Naive thymus-derived CD4-positive, alpha-beta T cell (primary cell): ENCODE results near the gene MTA2. TPM values are rescaled to one million over a fixed set of nuclear protein-coding genes. Genes with fewer than 3 reads are reported as not detected.
A peak's percentile ranks its signal among the peaks of the same experiment; 100 is the strongest.

Experiments
- ATAC-seq: fragments of 150-1000 bp; cut with Tn5 transposase; 2 replicates; pipeline ENCODE4 v1.10.0; 2021; ENCODE audit warnings: mild to moderate bottlenecking, moderate library complexity
- CTCF ChIA-PET: fragments of 350-600 bp; sonication (Branson Sonifier 250); formaldehyde crosslinking; loops from one replicate; lab custom pipeline; 2021; ENCODE audit warnings: antibody characterized with exemption; lab: Charles Lee
- POLR2A ChIA-PET: fragments of 350-600 bp; sonication (Branson Sonifier 250); formaldehyde crosslinking; loops from one replicate; lab custom pipeline; 2021; ENCODE audit warnings: antibody characterized with exemption, inconsistent platforms; lab: Charles Lee
- DNase-seq, 9 donors: peaks; one replicate each; pipeline versions ENCODE4 v3.0.0 to v3.0.0-alpha.2; 2020 to 2022; ENCODE audit warnings: mixed read lengths in 1 of 9
- H3K27ac ChIP-seq: one replicate; pipeline ENCODE4 v1.7.0; 2013; ENCODE audit warnings: mild to moderate bottlenecking, low read depth, low read length, moderate library complexity
- H3K27me3 ChIP-seq, 2 donors: one replicate each; pipeline ENCODE4 v1.7.0; 2013; ENCODE audit warnings: low read length in 2 of 2, mild to moderate bottlenecking in 2 of 2, moderate library complexity in 2 of 2; ENCODE audit not compliant: control insufficient read depth in 2 of 2, insufficient read depth in 2 of 2
- H3K36me3 ChIP-seq, 3 experiments: 1 replicate in 2 of 3; 2 replicates in 1 of 3; pipeline ENCODE4 v1.7.0; 2013; ENCODE audit warnings: low read length in 3 of 3, mild to moderate bottlenecking in 3 of 3, moderate library complexity in 1 of 3; ENCODE audit not compliant: insufficient read depth in 3 of 3, control insufficient read depth in 2 of 3
- H3K4me1 ChIP-seq, 2 donors: one replicate each; pipeline ENCODE4 v1.7.0; 2013; ENCODE audit warnings: low read length in 2 of 2, mild to moderate bottlenecking in 2 of 2, moderate library complexity in 1 of 2; ENCODE audit not compliant: control insufficient read depth in 2 of 2, insufficient read depth in 2 of 2
- H3K4me3 ChIP-seq: 2 replicates; pipeline ENCODE4 v1.7.0; 2013; ENCODE audit warnings: mild to moderate bottlenecking, low read length
- H3K9me3 ChIP-seq, 3 experiments: 1 replicate in 2 of 3; 2 replicates in 1 of 3; pipeline ENCODE4 v1.7.0; 2013; ENCODE audit warnings: low read length in 3 of 3; ENCODE audit not compliant: control insufficient read depth in 2 of 3
- H3K27ac Mint-ChIP-seq, 9 donors: one replicate each; pipeline ENCODE4 v1.8.0; 2020 to 2022; ENCODE audit warnings: mixed read lengths in 9 of 9, mild to moderate bottlenecking in 8 of 9, moderate library complexity in 5 of 9, inconsistent platforms in 2 of 9
- H3K27me3 Mint-ChIP-seq, 5 donors: one replicate each; pipeline ENCODE4 v1.8.0; 2021 to 2022; ENCODE audit warnings: mixed read lengths in 5 of 5, mild to moderate bottlenecking in 1 of 5
- H3K36me3 Mint-ChIP-seq, 5 donors: one replicate each; pipeline ENCODE4 v1.8.0; 2020 to 2022; ENCODE audit warnings: mixed read lengths in 5 of 5, mild to moderate bottlenecking in 3 of 5, inconsistent platforms in 1 of 5
- H3K4me1 Mint-ChIP-seq, 7 donors: one replicate each; pipeline ENCODE4 v1.8.0; 2020 to 2022; ENCODE audit warnings: mixed read lengths in 7 of 7, mild to moderate bottlenecking in 3 of 7, inconsistent platforms in 1 of 7
- H3K4me3 Mint-ChIP-seq, 10 donors: one replicate each; pipeline ENCODE4 v1.8.0; 2020 to 2022; ENCODE audit warnings: mild to moderate bottlenecking in 10 of 10, mixed read lengths in 10 of 10, moderate library complexity in 6 of 10, inconsistent platforms in 2 of 10
- H3K9me3 Mint-ChIP-seq, 11 donors: one replicate each; pipeline ENCODE4 v1.8.0; 2020 to 2022; ENCODE audit warnings: mixed read lengths in 11 of 11, mild to moderate bottlenecking in 4 of 11, inconsistent platforms in 1 of 11, moderate library complexity in 1 of 11
- intact Hi-C, 2 donors: fragments of 100-400 bp; cut with micrococcal nuclease; formaldehyde crosslinking; loops; one replicate each; pipeline ENCODE4 v1.15.1; 2023
- polyA plus RNA-seq, 2 donors: library from polyadenylated mRNA; unstranded; fragments of 300-500 nt; fragmentation: Illumina TruSeq; gene quantifications; one replicate each; pipeline ENCODE4 v1.2.3, GENCODE V29; 2021
- total RNA-seq, 6 experiments: library from RNA in 5 of 6; stranded (reverse) in 5 of 6; gene quantifications; 1 replicate in 5 of 6; 2 replicates in 1 of 6; pipeline ENCODE4 v1.2.3 and lab custom pipeline; 2021 to 2026

Gene MTA2
- total and polyA plus RNA-seq, 7 experiments from 2014 or later: 25.6 to 238 (median 178) TPM

DNA sequence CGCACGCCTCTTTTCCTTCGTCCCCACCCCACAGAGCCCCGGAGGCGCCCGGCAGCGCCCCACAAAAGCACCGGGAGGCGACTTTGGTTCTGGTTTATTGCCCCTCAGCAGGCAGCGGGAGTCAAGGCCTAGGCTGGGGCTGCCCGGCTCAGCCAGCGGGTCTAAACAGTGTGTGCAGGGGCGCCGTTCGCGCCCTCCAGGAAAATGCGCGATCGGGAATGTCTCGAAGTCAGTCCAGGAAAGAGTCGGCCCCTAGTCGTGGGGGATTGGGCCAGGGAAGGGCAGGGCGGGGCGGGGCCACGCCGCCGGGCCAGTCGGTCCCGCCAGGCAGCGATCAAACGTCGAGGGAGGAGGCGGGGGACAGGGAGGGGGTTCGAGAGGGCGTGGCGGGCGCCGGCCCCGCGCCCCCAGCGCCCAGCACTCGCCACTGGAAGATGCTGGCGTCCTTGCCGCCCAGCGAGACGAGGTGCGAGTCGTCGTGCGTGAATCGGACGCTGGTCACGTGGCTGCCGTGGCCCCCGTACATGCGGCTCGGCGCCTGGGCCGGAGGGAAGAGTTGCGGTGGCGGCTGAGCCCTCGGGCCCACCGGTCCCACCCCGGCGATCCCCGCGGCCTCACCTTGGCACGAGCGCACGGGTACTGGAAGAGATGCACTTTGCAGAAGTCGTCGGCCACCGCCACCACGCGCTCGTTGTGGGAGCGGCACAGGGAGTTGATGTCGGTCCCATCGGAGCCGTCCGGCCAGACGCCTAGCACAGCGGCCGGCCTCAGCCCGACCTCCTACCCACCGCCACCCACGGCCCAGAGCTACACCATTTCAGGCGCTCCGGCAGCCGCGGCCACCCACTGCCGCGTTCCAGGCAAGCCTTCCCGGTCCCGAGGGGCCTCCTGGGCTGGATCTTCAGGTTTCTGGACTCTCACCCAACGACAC lies 741 bp upstream of the MTA2 start:
- ChIA-PET CTCF (interaction anchor here (0.5 to 1.3 kb wide), 6 partner anchors 9 to 1551 kb away, joined by 3 to 13 read pairs (median 3); partner anchors contain the start of genes ROM1 and TUT1), POLR2A (interaction anchor here (0.9 to 15.2 kb wide), 24 partner anchors 5 to 279 kb away, joined by 3 to 219 read pairs (median 9); partner anchors contain the start of genes B3GAT3, BSCL2, C11orf98 and CSKMT)
- H3K27me3 ChIP-seq: no peaks in the 10 kb centered on the region
- H3K4me1 Mint-ChIP-seq: peaks cover 45 to 60% (median 50%) of the 10 kb centered on the region in 7 donors
- H3K27ac Mint-ChIP-seq: peak overlapping the region; percentile 90 to 98 (median 97)
- peaks cover 15 to 23% of the 10 kb centered on the region in 2 donors for H3K4me1 ChIP-seq
- peak overlapping the region; percentile 71 for H3K4me3 ChIP-seq
- peaks cover 11 to 60% (median 18%) of the 10 kb centered on the region in 3 experiments for H3K36me3 ChIP-seq
- intact Hi-C loops: loop anchor here in 1 of 2 donors (5.0 kb wide), 1 partner anchor 255 kb away; no protein-coding TSS in a partner anchor
- peak overlapping the region; percentile 98 for H3K27ac ChIP-seq
- DNase-seq (peak in 1 of 9 donors; percentile 28), ATAC-seq (no peak)
- no peaks in the 10 kb centered on the region for H3K27me3 Mint-ChIP-seq
- peaks cover 0 to 1% (median 0%) of the 10 kb centered on the region in 11 donors for H3K9me3 Mint-ChIP-seq
- H3K36me3 Mint-ChIP-seq: peaks cover 11 to 51% (median 35%) of the 10 kb centered on the region in 5 donors
- no peaks in the 10 kb centered on the region for H3K9me3 ChIP-seq
- H3K4me3 Mint-ChIP-seq: peak overlapping the region; percentile 85 to 99 (median 94)

DNA sequence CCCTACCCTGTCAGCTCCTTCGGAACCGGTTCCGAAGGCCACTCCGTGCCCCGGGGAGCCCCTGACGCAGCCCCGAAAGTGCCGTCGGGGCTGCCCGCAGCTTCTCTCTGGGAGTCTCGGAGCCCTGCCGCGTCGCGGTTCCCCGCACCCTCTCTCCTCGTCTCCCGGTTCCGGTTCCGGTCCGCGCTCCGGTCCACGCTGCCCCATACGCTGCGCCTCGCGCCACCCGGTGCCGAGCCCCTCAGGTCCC lies 618 bp downstream of the MTA2 start:
- Mint-ChIP-seq H3K9me3 (peaks cover 0 to 1% (median 0%) of the 10 kb centered on the region in 11 donors), H3K27me3 (no peaks in the 10 kb centered on the region), H3K4me1 (peaks cover 43 to 64% (median 51%) of the 10 kb centered on the region in 7 donors), H3K36me3 (peaks cover 11 to 56% (median 39%) of the 10 kb centered on the region in 5 donors), H3K4me3 (peak overlapping the region; percentile 85 to 99 (median 94)), H3K27ac (peak overlapping the region; percentile 90 to 98 (median 97))
- peak in 1 of 9 donors; percentile 66 for DNase-seq
- intact Hi-C loops: loop anchor here (1.0 to 5.0 kb wide), 6 partner anchors 11 to 256 kb away; partner anchors contain the start of genes EML3 (in 1 of the 2), GANAB (in 1 of the 2), HNRNPUL2 (in 1 of the 2) and UBXN1 (in 1 of the 2)
- peak overlapping the region; percentile 71 for H3K4me3 ChIP-seq
- H3K4me1 ChIP-seq: peaks cover 19 to 23% of the 10 kb centered on the region in 2 donors
- no peaks in the 10 kb centered on the region for H3K27me3 ChIP-seq
- peak overlapping the region; percentile 98 for H3K27ac ChIP-seq
- peaks cover 12 to 62% (median 30%) of the 10 kb centered on the region in 3 experiments for H3K36me3 ChIP-seq
- ChIA-PET CTCF (interaction anchor here (0.6 to 1.3 kb wide), 4 partner anchors 9 to 95 kb away, joined by 3 to 13 read pairs (median 6); partner anchors contain the start of gene TUT1), POLR2A (interaction anchor here (1.0 to 15.2 kb wide), 25 partner anchors 7 to 280 kb away, joined by 3 to 219 read pairs (median 7); partner anchors contain the start of genes B3GAT3, C11orf98, CSKMT and EEF1G)
- ATAC-seq: no peak
- H3K9me3 ChIP-seq: no peaks in the 10 kb centered on the region

DNA sequence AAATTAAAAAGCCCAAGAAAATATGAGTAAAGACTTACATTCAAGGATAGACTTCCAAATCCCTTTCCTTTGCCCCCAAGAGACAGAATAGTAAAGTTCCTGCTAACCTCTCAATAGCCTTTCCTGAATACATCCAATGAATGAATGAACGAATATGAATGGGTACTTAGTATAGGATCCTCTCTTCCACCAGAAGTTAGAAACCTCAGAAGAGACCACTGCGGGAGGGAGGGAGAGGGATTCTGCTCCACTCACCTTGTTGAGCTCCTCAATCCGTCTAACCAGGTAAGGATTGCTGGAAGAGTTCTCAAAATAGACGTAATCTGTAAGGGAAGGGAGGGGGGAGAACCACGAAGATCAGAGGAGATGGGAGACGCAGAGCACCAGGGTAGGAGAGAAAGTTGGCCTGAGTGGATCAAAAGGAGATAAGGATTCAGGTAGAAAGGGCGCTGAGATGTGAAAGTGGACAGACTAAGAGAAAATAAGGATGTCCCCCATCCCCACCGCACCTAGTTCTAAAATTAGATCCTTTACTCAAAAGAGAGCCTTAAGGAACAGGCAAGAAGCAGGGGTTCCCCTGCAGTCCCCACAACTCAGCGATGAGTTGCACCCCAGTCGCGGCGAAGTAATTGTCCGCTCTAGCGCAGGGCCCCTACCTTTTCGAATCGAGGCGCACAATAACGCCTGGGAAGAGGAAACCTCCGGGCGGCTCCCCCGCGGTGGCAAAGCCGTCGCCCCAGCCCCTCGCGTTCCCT lies 1.1 kb downstream of the MTA2 start:
- POLR2A ChIA-PET: interaction anchor here (1.0 to 15.2 kb wide), 26 partner anchors 8 to 254 kb away, joined by 3 to 219 read pairs (median 8); partner anchors contain the start of genes B3GAT3, C11orf98, CSKMT and EEF1G
- peak overlapping the region; percentile 85 to 99 (median 94) for H3K4me3 Mint-ChIP-seq

DNA sequence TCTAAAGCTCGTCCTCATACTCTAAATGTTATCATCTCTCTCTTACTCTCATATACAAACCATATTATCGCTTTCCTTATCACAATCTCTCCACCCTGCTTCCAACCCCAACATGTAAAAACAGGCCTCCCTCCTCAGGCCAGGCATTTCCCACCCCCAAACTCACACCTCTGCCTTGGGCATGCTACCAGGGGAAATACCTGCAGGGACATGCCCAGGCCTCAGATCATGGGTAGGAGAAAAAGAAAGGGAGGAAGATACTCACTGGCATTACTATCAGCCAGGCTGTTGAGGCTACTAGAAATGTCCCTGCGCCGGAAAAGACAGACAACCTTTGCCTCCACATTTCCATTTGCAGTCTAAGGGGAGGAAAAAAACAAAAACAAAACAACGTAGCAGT lies 1.8 kb downstream of the MTA2 start:
- H3K4me3 Mint-ChIP-seq: peak overlapping the region; percentile 85 to 99 (median 94)
- H3K9me3 ChIP-seq: no peaks in the 10 kb centered on the region
- ATAC-seq: no peak
- H3K9me3 Mint-ChIP-seq: peaks cover 0 to 1% (median 0%) of the 10 kb centered on the region in 11 donors
- POLR2A ChIA-PET: interaction anchor here (0.6 to 15.2 kb wide), 26 partner anchors 9 to 255 kb away, joined by 3 to 219 read pairs (median 7); partner anchors contain the start of genes B3GAT3, BSCL2, C11orf98 and CSKMT
- H3K36me3 ChIP-seq: peaks cover 12 to 62% (median 35%) of the 10 kb centered on the region in 3 experiments
- intact Hi-C loops: loop anchor here (1.0 to 5.0 kb wide), 17 partner anchors 9 to 281 kb away; partner anchors contain the start of genes GANAB (in 2 of the 2), INTS5 (in 2 of the 2), TUT1 (in 2 of the 2) and C11orf98 (in 1 of the 2)
- peaks cover 45 to 65% (median 55%) of the 10 kb centered on the region in 7 donors for H3K4me1 Mint-ChIP-seq
- no peak for DNase-seq
- peaks cover 16 to 62% (median 47%) of the 10 kb centered on the region in 5 donors for H3K36me3 Mint-ChIP-seq
- no peaks in the 10 kb centered on the region for H3K27me3 Mint-ChIP-seq
- peak overlapping the region; percentile 71 for H3K4me3 ChIP-seq
- H3K4me1 ChIP-seq: peaks cover 19 to 23% of the 10 kb centered on the region in 2 donors
- H3K27ac ChIP-seq: peak overlapping the region; percentile 98
- peak overlapping the region; percentile 90 to 98 (median 97) for H3K27ac Mint-ChIP-seq
- CTCF ChIA-PET: interaction anchor here (0.6 to 1.7 kb wide), 6 partner anchors 8 to 254 kb away, joined by 3 to 8 read pairs (median 4); partner anchors contain the start of gene TUT1
- no peaks in the 10 kb centered on the region for H3K27me3 ChIP-seq

More for the DNA sequence above, 1.1 kb downstream of the MTA2 start:
- peak overlapping the region; percentile 98 for H3K27ac ChIP-seq
- H3K27me3 ChIP-seq: no peaks in the 10 kb centered on the region
- peak in 3 of 9 donors; percentile 21 to 34 (median 24) for DNase-seq
- Mint-ChIP-seq H3K36me3 (peaks cover 13 to 59% (median 42%) of the 10 kb centered on the region in 5 donors), H3K27me3 (no peaks in the 10 kb centered on the region), H3K27ac (peak overlapping the region; percentile 90 to 98 (median 97)), H3K9me3 (peaks cover 0 to 1% (median 0%) of the 10 kb centered on the region in 11 donors), H3K4me1 (peaks cover 44 to 66% (median 51%) of the 10 kb centered on the region in 7 donors)
- no peaks in the 10 kb centered on the region for H3K9me3 ChIP-seq
- H3K4me3 ChIP-seq: peak overlapping the region; percentile 71
- intact Hi-C loops: loop anchor here (1.0 to 5.0 kb wide), 6 partner anchors 12 to 257 kb away; partner anchors contain the start of genes EML3 (in 1 of the 2), GANAB (in 1 of the 2), HNRNPUL2 (in 1 of the 2) and UBXN1 (in 1 of the 2)
- CTCF ChIA-PET: interaction anchor here (0.6 to 1.7 kb wide), 4 partner anchors 9 to 254 kb away, joined by 3 to 8 read pairs (median 4); partner anchors contain the start of gene TUT1
- ATAC-seq: no peak
- peaks cover 12 to 62% (median 35%) of the 10 kb centered on the region in 3 experiments for H3K36me3 ChIP-seq
- peaks cover 19 to 23% of the 10 kb centered on the region in 2 donors for H3K4me1 ChIP-seq

DNA sequence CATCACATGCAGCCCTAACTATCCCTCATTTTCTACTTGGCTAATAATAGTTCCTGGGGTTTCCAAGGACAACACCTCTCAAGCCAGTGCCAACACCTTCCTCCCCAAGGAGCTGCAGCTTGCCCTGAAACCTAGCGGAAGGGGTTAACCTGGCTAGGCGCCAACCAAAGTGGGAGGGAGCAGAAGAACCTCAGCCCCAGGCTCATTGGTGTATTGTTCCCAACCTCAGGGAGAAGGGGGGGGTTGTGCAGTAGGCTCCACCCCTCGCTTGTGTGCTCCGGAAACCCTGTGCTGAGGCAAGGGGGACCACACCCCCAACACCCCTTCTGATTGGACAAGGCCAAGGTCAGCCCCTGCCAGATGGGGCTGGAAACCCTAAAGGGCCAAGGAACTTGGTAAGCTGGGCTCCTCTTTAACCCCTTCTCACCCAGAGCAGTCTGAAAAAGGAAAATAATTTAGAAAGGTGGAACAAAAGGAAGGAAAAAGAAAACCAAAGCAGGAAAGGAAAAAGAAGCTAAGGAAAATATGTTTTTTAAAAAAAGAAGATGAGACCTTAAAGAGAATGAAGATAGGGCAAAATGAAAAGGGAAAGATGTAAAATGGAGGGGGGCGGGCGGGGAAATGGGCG lies 2.5 kb downstream of the MTA2 start:
- peaks cover 12 to 64% (median 34%) of the 10 kb centered on the region in 3 experiments for H3K36me3 ChIP-seq
- peak overlapping the region; percentile 98 for H3K27ac ChIP-seq
- H3K27me3 ChIP-seq: no peaks in the 10 kb centered on the region
- Mint-ChIP-seq H3K9me3 (peaks cover 0 to 1% (median 0%) of the 10 kb centered on the region in 11 donors), H3K27me3 (no peaks in the 10 kb centered on the region), H3K4me1 (peaks cover 48 to 70% (median 59%) of the 10 kb centered on the region in 7 donors), H3K27ac (peak overlapping the region; percentile 90 to 98 (median 97)), H3K36me3 (peaks cover 16 to 64% (median 51%) of the 10 kb centered on the region in 5 donors), H3K4me3 (peak overlapping the region; percentile 85 to 99 (median 94))
- ATAC-seq (peak; percentile 87), DNase-seq (peak; percentile 78 to 99 (median 99))
- intact Hi-C loops: loop anchor here (1.0 to 2.0 kb wide), 15 partner anchors 8 to 282 kb away; partner anchors contain the start of genes INTS5 (in 2 of the 2), TUT1 (in 2 of the 2), C11orf98 (in 1 of the 2) and CSKMT (in 1 of the 2)
- peaks cover 19 to 23% of the 10 kb centered on the region in 2 donors for H3K4me1 ChIP-seq
- CTCF ChIA-PET: interaction anchor here (0.7 to 1.7 kb wide), 7 partner anchors 8 to 91 kb away, joined by 3 to 8 read pairs (median 4); partner anchors contain the start of gene TUT1
- POLR2A ChIA-PET: interaction anchor here (0.6 to 15.2 kb wide), 27 partner anchors 8 to 1486 kb away, joined by 3 to 219 read pairs (median 6); partner anchors contain the start of genes B3GAT3, BSCL2, C11orf98 and CSKMT
- no peaks in the 10 kb centered on the region for H3K9me3 ChIP-seq
- peak overlapping the region; percentile 71 for H3K4me3 ChIP-seq
